ENCODE measurements around the gene YARS1. TPM values are rescaled to one million over a fixed set of nuclear protein-coding genes. Genes with fewer than 3 reads are reported as not detected.
A peak's percentile ranks its signal among the peaks of the same experiment; 100 is the strongest.

The YARS1 gene
- total RNA-seq, 1 donor from 2014 or later, result 160 TPM

DNA sequence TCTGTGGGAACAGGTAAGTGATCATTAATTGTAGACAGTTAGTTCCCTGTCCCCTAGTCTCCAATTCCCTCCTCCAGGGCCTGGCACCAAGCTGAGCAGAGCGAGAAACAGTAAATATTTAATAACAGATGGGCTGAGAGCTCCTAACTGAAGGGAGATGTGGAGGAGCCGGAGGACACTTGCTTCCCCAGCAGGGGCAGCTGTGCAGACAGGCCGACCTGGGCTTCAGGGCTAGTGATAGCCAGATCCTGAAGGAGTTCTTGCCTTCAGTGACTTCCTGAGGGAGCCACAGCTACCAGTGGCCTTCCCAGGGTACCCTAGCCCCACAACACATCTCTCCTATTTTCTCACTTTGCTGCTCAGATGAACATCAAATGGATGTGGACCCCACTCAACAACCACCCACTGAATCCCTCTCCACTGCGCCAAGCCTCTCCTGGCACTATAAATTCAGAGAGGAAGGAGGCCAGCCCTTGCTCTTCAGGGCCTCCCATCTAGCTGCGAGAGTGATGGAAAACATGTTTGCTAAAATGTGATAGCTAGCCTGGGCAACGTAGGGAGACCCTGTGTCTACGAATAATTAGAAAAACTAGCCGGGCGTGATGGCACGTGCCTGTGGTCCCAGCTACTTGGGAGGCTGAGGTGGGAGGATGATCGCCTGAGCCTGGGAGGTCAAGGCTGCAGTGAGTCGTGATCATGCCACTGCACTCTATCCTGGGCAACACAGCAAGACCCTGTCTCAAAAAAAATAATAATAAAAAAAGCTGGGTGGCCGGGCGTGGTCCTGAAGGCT, 87.7 kb downstream of the YARS1 start:
- no peak overlapping the region for H3K27ac Mint-ChIP-seq (ENCODE audit: unreplicated experiment)
- TF ChIP-seq, protein P1, sequence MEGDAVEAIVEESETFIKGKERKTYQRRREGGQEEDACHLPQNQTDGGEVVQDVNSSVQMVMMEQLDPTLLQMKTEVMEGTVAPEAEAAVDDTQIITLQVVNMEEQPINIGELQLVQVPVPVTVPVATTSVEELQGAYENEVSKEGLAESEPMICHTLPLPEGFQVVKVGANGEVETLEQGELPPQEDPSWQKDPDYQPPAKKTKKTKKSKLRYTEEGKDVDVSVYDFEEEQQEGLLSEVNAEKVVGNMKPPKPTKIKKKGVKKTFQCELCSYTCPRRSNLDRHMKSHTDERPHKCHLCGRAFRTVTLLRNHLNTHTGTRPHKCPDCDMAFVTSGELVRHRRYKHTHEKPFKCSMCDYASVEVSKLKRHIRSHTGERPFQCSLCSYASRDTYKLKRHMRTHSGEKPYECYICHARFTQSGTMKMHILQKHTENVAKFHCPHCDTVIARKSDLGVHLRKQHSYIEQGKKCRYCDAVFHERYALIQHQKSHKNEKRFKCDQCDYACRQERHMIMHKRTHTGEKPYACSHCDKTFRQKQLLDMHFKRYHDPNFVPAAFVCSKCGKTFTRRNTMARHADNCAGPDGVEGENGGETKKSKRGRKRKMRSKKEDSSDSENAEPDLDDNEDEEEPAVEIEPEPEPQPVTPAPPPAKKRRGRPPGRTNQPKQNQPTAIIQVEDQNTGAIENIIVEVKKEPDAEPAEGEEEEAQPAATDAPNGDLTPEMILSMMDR (IDR thresholded peaks at IDR 0.05), result no peak
- no peak overlapping the region for H3K4me3 Mint-ChIP-seq (ENCODE audit: unreplicated experiment)
- H3K4me1 Mint-ChIP-seq (ENCODE audit: low read depth), result peaks cover 27% of the 10 kb centered on the region
- H3K36me3 Mint-ChIP-seq (ENCODE audit: low read depth), result no peaks in the 10 kb centered on the region
- no peaks in the 10 kb centered on the region for H3K27me3 Mint-ChIP-seq (ENCODE audit: low read depth)
- no peaks in the 10 kb centered on the region for H3K9me3 Mint-ChIP-seq (ENCODE audit: low read depth)
- DNase-seq (ENCODE audit: low spot score), result no peak

DNA sequence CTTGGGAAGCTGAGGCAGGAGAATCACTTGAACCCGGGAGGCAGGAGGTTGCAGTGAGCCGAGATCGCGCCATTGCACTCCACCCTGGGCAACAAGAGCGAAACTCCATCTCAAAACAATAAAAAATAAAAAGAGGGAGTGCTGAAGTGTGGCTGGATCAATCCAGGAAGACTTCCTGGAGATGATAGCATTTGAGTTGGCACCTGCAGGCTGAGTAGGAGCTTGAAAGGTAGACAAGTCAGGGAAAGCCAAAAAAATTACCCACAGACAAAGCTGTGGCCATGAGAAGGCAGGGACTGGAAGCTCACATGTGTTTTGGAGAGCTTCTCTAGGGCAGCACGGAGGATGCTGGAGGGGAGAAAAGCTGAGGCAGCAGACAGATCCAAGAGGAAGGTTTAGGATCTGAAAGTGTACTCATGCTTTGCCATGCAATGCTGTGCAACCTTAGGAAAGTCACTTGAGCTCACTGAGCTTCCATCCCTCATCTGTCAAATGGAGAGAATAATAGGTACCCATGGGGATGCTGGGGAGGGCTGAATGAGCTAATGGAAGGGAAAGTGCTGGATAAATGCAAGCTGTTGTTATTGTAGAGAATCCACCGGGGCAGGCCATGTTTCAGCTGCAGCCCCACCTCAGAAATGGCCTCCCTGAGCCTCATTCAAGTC, 88.6 kb downstream of the YARS1 start:
- H3K36me3 Mint-ChIP-seq (ENCODE audit: low read depth), result no peaks in the 10 kb centered on the region
- H3K9me3 Mint-ChIP-seq (ENCODE audit: low read depth), result no peaks in the 10 kb centered on the region
- H3K4me1 Mint-ChIP-seq (ENCODE audit: low read depth), result peaks cover 27% of the 10 kb centered on the region
- DNase-seq (ENCODE audit: low spot score), result no peak
- H3K27me3 Mint-ChIP-seq (ENCODE audit: low read depth), result no peaks in the 10 kb centered on the region
- H3K4me3 Mint-ChIP-seq (ENCODE audit: unreplicated experiment), result no peak overlapping the region
- TF ChIP-seq, protein P1 (IDR thresholded peaks at IDR 0.05), result no peak
- no peak overlapping the region for H3K27ac Mint-ChIP-seq (ENCODE audit: unreplicated experiment)

DNA sequence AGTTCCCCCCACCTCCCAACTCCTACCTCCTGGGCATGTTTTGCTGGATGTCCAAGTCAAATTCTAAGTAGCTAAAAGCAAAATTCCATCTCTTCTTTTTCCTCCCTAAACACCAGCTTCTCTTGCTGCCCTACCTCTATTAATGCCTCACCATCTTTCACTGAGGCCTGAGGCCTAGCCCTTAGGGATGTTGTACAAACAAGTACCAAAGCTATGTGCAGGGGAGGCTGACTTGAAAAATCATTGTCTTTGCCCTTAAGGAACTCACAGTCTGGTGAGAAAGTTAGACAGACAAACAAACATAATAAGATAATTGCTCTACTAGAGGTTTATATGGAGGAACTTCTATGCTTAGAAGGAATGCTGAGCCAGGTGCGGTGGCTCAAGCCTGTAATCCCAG, 89.3 kb downstream of the YARS1 start:
- Mint-ChIP-seq H3K27me3 (ENCODE audit: low read depth) (no peaks in the 10 kb centered on the region), H3K4me3 (ENCODE audit: unreplicated experiment) (no peak overlapping the region)

GRCh38 chr1:32725615-32725982, 91.6 kb downstream of the YARS1 start:
- H3K27ac Mint-ChIP-seq (ENCODE audit: unreplicated experiment), result peak overlapping the region; percentile 92
- H3K4me1 Mint-ChIP-seq (ENCODE audit: low read depth), result peaks cover 27% of the 10 kb centered on the region
- no peak for DNase-seq (ENCODE audit: low spot score)
- no peaks in the 10 kb centered on the region for H3K36me3 Mint-ChIP-seq (ENCODE audit: low read depth)
- TF ChIP-seq, protein P1 (IDR thresholded peaks at IDR 0.05), result no peak
- H3K4me3 Mint-ChIP-seq (ENCODE audit: unreplicated experiment), result no peak overlapping the region
- no peaks in the 10 kb centered on the region for H3K27me3 Mint-ChIP-seq (ENCODE audit: low read depth)
- no peaks in the 10 kb centered on the region for H3K9me3 Mint-ChIP-seq (ENCODE audit: low read depth)

More for the DNA sequence above, 89.3 kb downstream of the YARS1 start:
- no peak for DNase-seq (ENCODE audit: low spot score)
- Mint-ChIP-seq H3K27ac (ENCODE audit: unreplicated experiment) (no peak overlapping the region), H3K36me3 (ENCODE audit: low read depth) (no peaks in the 10 kb centered on the region), H3K9me3 (ENCODE audit: low read depth) (no peaks in the 10 kb centered on the region), H3K4me1 (ENCODE audit: low read depth) (peaks cover 27% of the 10 kb centered on the region)
- TF ChIP-seq, protein P1 (IDR thresholded peaks at IDR 0.05), result no peak

Other genes with a start within 250 kb of the YARS1 start
- 30.0 to 41.1 TPM (median 36.7 TPM) in 3 replicates for gene ZBTB8OS, start 166.8 kb downstream of the YARS1 start, total RNA-seq
- 155 to 194 TPM (median 156 TPM) in 3 replicates for gene RBBP4, start 166.2 kb downstream of the YARS1 start, total RNA-seq
- 66.8 to 72.5 TPM (median 71.8 TPM) in 3 replicates for gene SYNC, start 114.6 kb downstream of the YARS1 start, total RNA-seq
- 39.6 to 55.8 TPM (median 40.5 TPM) in 3 replicates for gene S100PBP, start 295 bp upstream of the YARS1 start, total RNA-seq
- 2.6 to 4.6 TPM (median 4.0 TPM) in 3 replicates for gene FNDC5, start 53.6 kb upstream of the YARS1 start, total RNA-seq
- 0.54 TPM in 1 of 3 replicates, not detected in the others for gene HPCA, start 69.1 kb upstream of the YARS1 start, total RNA-seq
- 14.6 to 23.7 TPM (median 21.1 TPM) in 3 replicates for gene TMEM54, start 84.0 kb upstream of the YARS1 start, total RNA-seq
- 15.5 to 17.6 TPM (median 17.4 TPM) in 3 replicates for gene RNF19B, start 147.5 kb upstream of the YARS1 start, total RNA-seq
- gene AK2, start 219.5 kb upstream of the YARS1 start, total RNA-seq, result 86.1 to 98.9 TPM (median 94.9 TPM) in 3 replicates

Data from chondrocyte (in vitro differentiated cells).